HCT116 (cell line): ENCODE data around the gene KRT39. TPM values are rescaled to one million over a fixed set of nuclear protein-coding genes. Genes with fewer than 3 reads are reported as not detected.

Source experiments
- ATAC-seq: fragments of 200-7000 bp; cut with Tn5 transposase; 2 replicates; pipeline ENCODE4 v1.9.1; 2020; ENCODE audit warnings: mild to moderate bottlenecking, moderate library complexity
- BruUV-seq: library from RNA; stranded (reverse); fragments of 400-500 nt; replicated peaks from 2 replicates; lab custom pipeline; 2021; lab: Mats Ljungman, UMichigan
- CTCF ChIA-PET: fragments of 300-600 bp; sonication (Branson Sonifier 250); formaldehyde crosslinking; loops from one replicate; lab custom pipeline; 2021; ENCODE audit warnings: antibody characterized with exemption; lab: Charles Lee
- POLR2A ChIA-PET: fragments of 300-600, 350-600 bp; sonication (Branson Sonifier 250); formaldehyde crosslinking; loops from one replicate; lab custom pipeline; 2021; ENCODE audit warnings: antibody characterized with exemption; lab: Charles Lee
- RAD21 ChIA-PET, 2 experiments: fragments of 300-600 bp; sonication (Branson Sonifier 250); formaldehyde crosslinking; loops; one replicate each; lab custom pipeline; 2023; ENCODE audit warnings: low total read pairs in 2 of 2; ENCODE audit not compliant: uncharacterized antibody in 2 of 2, unreplicated experiment in 2 of 2, low non-redundant PET in 1 of 2; lab: Charles Lee
- DNase-seq: peaks from one replicate; pipeline ENCODE4 v3.0.0-alpha.2; 2010; ENCODE audit warnings: low read depth, low spot score
- H2AFZ ChIP-seq: fragments of 200-600 bp; shearing (Covaris generic), sonication (generic); 2 replicates; pipeline ENCODE4 v1.6.1; 2017; ENCODE audit warnings: low read depth, mixed run types, mixed read lengths, antibody characterized with exemption, low read length; ENCODE audit not compliant: poor library complexity, severe bottlenecking
- H3K27ac ChIP-seq: 2 replicates; pipeline ENCODE4 v1.5.1; 2012; ENCODE audit warnings: low read depth, low read length
- H3K27me3 ChIP-seq: fragments of 200-600 bp; sonication (generic); 2 replicates; pipeline ENCODE4 v1.6.1; 2016; ENCODE audit warnings: mixed run types, low read length, mixed read lengths; ENCODE audit not compliant: insufficient read depth
- H3K36me3 ChIP-seq, 2 experiments: fragments of 200-500 bp in 1 of 2; fragments of 200-600 bp in 1 of 2; sonication (Bioruptor generic) in 1 of 2; sonication (generic) in 1 of 2; 2 replicates each; pipeline versions ENCODE4 v1.5.1 to v1.6.1; 2014 to 2016; ENCODE audit warnings: low read length in 2 of 2, inconsistent platforms in 1 of 2, mixed read lengths in 1 of 2, mixed run types in 1 of 2; ENCODE audit not compliant: insufficient read depth in 2 of 2, control insufficient read depth in 1 of 2
- H3K4me1 ChIP-seq, 2 experiments: fragments of 200-600 bp in 1 of 2; sonication (generic) in 1 of 2; 2 replicates each; pipeline versions ENCODE4 v1.5.1 to v1.6.1; 2012 to 2017; ENCODE audit warnings: low read length in 2 of 2, inconsistent platforms in 1 of 2, mild to moderate bottlenecking in 1 of 2, mixed read lengths in 1 of 2, mixed run types in 1 of 2, moderate library complexity in 1 of 2; ENCODE audit not compliant: insufficient read depth in 2 of 2, control insufficient read depth in 1 of 2
- H3K4me2 ChIP-seq: fragments of 200-600 bp; sonication (generic); 2 replicates; pipeline ENCODE4 v1.6.1; 2017; ENCODE audit warnings: mixed run types, low read length, mixed read lengths
- H3K4me3 ChIP-seq, 2 experiments: fragments of 200-600 bp in 1 of 2; sonication (generic) in 1 of 2; replicated peaks in 1 of 2; 2 replicates each; pipeline ENCODE4 v1.5.1; 2011 to 2016; ENCODE audit warnings: low read length in 2 of 2, control low read depth in 1 of 2, low read depth in 1 of 2, mild to moderate bottlenecking in 1 of 2, mixed read lengths in 1 of 2, mixed run types in 1 of 2
- H3K79me2 ChIP-seq: fragments of 200-600 bp; sonication (generic); 2 replicates; pipeline ENCODE4 v1.6.1; 2017; ENCODE audit warnings: mild to moderate bottlenecking, mixed run types, low read length, moderate library complexity, mixed read lengths; ENCODE audit not compliant: insufficient read depth
- H3K9ac ChIP-seq: fragments of 200-600 bp; sonication (generic); 2 replicates; pipeline ENCODE4 v1.6.1; 2016; ENCODE audit warnings: low read length, mixed read lengths
- H3K9me2 ChIP-seq: fragments of 200-600 bp; sonication (generic), shearing (Covaris generic); 2 replicates; pipeline ENCODE4 v1.6.1; 2017; ENCODE audit warnings: mixed run types, mild to moderate bottlenecking, moderate library complexity; ENCODE audit not compliant: insufficient read depth
- H3K9me3 ChIP-seq, 2 experiments: fragments of 200-500 bp in 1 of 2; fragments of 200-600 bp in 1 of 2; sonication (Bioruptor generic) in 1 of 2; sonication (generic) in 1 of 2; 2 replicates each; pipeline ENCODE4 v1.6.1; 2014 to 2017; ENCODE audit warnings: low read length in 2 of 2, mixed read lengths in 2 of 2, inconsistent platforms in 1 of 2, low read depth in 1 of 2, mild to moderate bottlenecking in 1 of 2, mixed run types in 1 of 2, moderate library complexity in 1 of 2; ENCODE audit not compliant: control insufficient read depth in 1 of 2, insufficient read depth in 1 of 2
- H4K20me1 ChIP-seq: fragments of 200-600 bp; sonication (generic), shearing (Covaris generic); 2 replicates; pipeline ENCODE4 v1.6.1; 2017; ENCODE audit warnings: mixed run types, mild to moderate bottlenecking, moderate library complexity; ENCODE audit not compliant: insufficient read depth
- CEBPB ChIP-seq: IDR thresholded peaks from 2 replicates; pipeline ENCODE4 v1.6.1; 2012; ENCODE audit warnings: low read depth
- EGR1 ChIP-seq: IDR thresholded peaks from 2 replicates; pipeline ENCODE4 v1.6.1; 2012; ENCODE audit warnings: low read depth
- ELF1 ChIP-seq: IDR thresholded peaks from 2 replicates; pipeline ENCODE4 v1.6.1; 2012; ENCODE audit warnings: low read depth, borderline replicate concordance
- EZH2 ChIP-seq: fragments of 200-600 bp; sonication (generic); IDR thresholded peaks from 2 replicates; pipeline ENCODE4 v1.6.1; 2017; ENCODE audit warnings: antibody characterized with exemption, mixed run types
- POLR2A ChIP-seq: IDR thresholded peaks from 2 replicates; pipeline ENCODE4 v1.7.0; 2011; ENCODE audit warnings: borderline replicate concordance; ENCODE audit not compliant: insufficient read depth, insufficient read length; ENCODE audit errors: extremely low read depth
- POLR2AphosphoS5 ChIP-seq: IDR thresholded peaks from 2 replicates; pipeline ENCODE4 v1.6.1; 2011; ENCODE audit warnings: mild to moderate bottlenecking, low read depth, low read length, moderate library complexity
- RAD21 ChIP-seq: IDR thresholded peaks from 2 replicates; pipeline ENCODE4 v1.6.1; 2012; ENCODE audit warnings: low read depth, mild to moderate bottlenecking
- SIN3A ChIP-seq: IDR thresholded peaks from 2 replicates; pipeline ENCODE4 v1.6.1; 2012; ENCODE audit warnings: low read depth
- SP1 ChIP-seq: IDR thresholded peaks from 2 replicates; pipeline ENCODE4 v1.6.1; 2012; ENCODE audit warnings: low read depth
- SRF ChIP-seq: IDR thresholded peaks from 2 replicates; pipeline ENCODE4 v1.6.1; 2012; ENCODE audit warnings: low read depth
- TCF7L2 ChIP-seq: IDR thresholded peaks from 2 replicates; pipeline ENCODE4 v1.7.0; 2011; ENCODE audit warnings: borderline replicate concordance, inconsistent platforms; ENCODE audit not compliant: insufficient read depth, insufficient read length; ENCODE audit errors: extremely low read depth
- ZFX ChIP-seq: fragments of 450-650 bp; IDR thresholded peaks from 2 replicates; pipeline ENCODE4 v1.6.1; 2017
- ZNF274 ChIP-seq: fragments of 200-500 bp; sonication (Bioruptor generic); IDR thresholded peaks from 2 replicates; pipeline ENCODE4 v1.6.1; 2014; ENCODE audit warnings: mild to moderate bottlenecking, low read depth, low read length, inconsistent platforms
- intact Hi-C: fragments of 100-400 bp; cut with micrococcal nuclease; formaldehyde crosslinking; loops from 2 replicates; pipeline ENCODE4 v1.10.0; 2022
- total RNA-seq: library from RNA; stranded (reverse); gene quantifications from one replicate; pipeline ENCODE4 v1.2.1, GENCODE V29; 2021; ENCODE audit not compliant: unreplicated experiment
- TF ChIP-seq, protein P1 (sequence below), 3 experiments: fragments of 200-600 bp in 1 of 3; sonication (generic) in 1 of 3; IDR thresholded peaks in 2 of 3; conservative IDR thresholded peaks in 1 of 3; 2 replicates each; pipeline ENCODE4 v1.5.1; 2012 to 2017; ENCODE audit warnings: low read depth in 2 of 3, low read length in 2 of 3, antibody characterized with exemption in 1 of 3, borderline replicate concordance in 1 of 3, control low read depth in 1 of 3, mild to moderate bottlenecking in 1 of 3, mixed read lengths in 1 of 3, mixed run types in 1 of 3, moderate library complexity in 1 of 3; ENCODE audit not compliant: insufficient read depth in 1 of 3
- TF ChIP-seq, protein P2 (sequence below): IDR thresholded peaks from 2 replicates; pipeline ENCODE4 v1.6.1; 2011; ENCODE audit warnings: mild to moderate bottlenecking, low read length, moderate library complexity; ENCODE audit not compliant: insufficient replicate concordance; ENCODE audit errors: extremely low read depth
- TF ChIP-seq, protein P3 (sequence below): IDR thresholded peaks from 2 replicates; pipeline ENCODE4 v1.6.1; 2012; ENCODE audit warnings: low read depth
- TF ChIP-seq, protein P4 (sequence below): IDR thresholded peaks from 2 replicates; pipeline ENCODE4 v1.6.1; 2012

Gene KRT39
- total RNA-seq, 1 experiment from 2014 or later: not detected

DNA sequence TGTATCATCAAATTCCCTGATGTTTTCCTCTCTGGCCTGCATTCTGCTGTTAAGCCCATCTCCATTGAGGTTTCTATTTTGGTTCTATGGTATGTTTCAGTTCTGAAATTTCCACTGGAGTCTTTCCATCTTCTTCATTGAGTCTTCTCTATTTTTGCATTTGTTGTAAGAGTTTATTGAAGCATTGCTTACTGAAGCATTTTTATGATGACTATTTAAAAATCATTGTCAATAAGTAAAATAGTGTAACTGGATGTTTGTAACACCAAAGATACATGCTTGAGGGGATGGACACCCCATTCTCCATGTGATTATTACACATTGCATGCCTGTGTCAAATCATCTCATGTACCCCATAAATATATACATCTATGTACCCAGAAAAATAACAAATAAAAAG, 8.8 kb upstream of the KRT39 start:
- Histone ChIP-seq H3K4me2 (no peak overlapping the region), H3K79me2 (no peaks in the 10 kb centered on the region), H3K9me2 (no peaks in the 10 kb centered on the region), H4K20me1 (no peaks in the 10 kb centered on the region), H3K27me3 (no peaks in the 10 kb centered on the region), H3K27ac (no peak overlapping the region), H3K9me3 (no peaks in the 10 kb centered on the region), H2AFZ (no peak overlapping the region), H3K4me3 (no peak overlapping the region), H3K4me1 (peaks cover under 1 to 5% of the 10 kb centered on the region in 2 experiments; a peak in 3 of 4 replicates), H3K36me3 (no peaks in the 10 kb centered on the region), H3K9ac (no peak overlapping the region)
- intact Hi-C loops: no loop called here
- DNase-seq (no peak), ATAC-seq (no peak)
- no peak for TF ChIP-seq POLR2A
- no peak for TF ChIP-seq SRF
- no peak for TF ChIP-seq EZH2
- no peak for TF ChIP-seq ZNF274
- TF ChIP-seq SP1: no peak
- TF ChIP-seq, protein P1, sequence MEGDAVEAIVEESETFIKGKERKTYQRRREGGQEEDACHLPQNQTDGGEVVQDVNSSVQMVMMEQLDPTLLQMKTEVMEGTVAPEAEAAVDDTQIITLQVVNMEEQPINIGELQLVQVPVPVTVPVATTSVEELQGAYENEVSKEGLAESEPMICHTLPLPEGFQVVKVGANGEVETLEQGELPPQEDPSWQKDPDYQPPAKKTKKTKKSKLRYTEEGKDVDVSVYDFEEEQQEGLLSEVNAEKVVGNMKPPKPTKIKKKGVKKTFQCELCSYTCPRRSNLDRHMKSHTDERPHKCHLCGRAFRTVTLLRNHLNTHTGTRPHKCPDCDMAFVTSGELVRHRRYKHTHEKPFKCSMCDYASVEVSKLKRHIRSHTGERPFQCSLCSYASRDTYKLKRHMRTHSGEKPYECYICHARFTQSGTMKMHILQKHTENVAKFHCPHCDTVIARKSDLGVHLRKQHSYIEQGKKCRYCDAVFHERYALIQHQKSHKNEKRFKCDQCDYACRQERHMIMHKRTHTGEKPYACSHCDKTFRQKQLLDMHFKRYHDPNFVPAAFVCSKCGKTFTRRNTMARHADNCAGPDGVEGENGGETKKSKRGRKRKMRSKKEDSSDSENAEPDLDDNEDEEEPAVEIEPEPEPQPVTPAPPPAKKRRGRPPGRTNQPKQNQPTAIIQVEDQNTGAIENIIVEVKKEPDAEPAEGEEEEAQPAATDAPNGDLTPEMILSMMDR (IDR thresholded peaks at IDR 0.05 in 2 of 3, conservative IDR thresholded peaks at IDR 0.05 in 1 of 3; ENCODE audit: borderline replicate concordance in 1 of 3, insufficient read depth in 1 of 3, low read depth in 2 of 3, low read length in 2 of 3): no peak
- TF ChIP-seq RAD21: no peak
- TF ChIP-seq ZFX: no peak
- TF ChIP-seq CEBPB: no peak
- no peak for TF ChIP-seq EGR1
- TF ChIP-seq, protein P2, sequence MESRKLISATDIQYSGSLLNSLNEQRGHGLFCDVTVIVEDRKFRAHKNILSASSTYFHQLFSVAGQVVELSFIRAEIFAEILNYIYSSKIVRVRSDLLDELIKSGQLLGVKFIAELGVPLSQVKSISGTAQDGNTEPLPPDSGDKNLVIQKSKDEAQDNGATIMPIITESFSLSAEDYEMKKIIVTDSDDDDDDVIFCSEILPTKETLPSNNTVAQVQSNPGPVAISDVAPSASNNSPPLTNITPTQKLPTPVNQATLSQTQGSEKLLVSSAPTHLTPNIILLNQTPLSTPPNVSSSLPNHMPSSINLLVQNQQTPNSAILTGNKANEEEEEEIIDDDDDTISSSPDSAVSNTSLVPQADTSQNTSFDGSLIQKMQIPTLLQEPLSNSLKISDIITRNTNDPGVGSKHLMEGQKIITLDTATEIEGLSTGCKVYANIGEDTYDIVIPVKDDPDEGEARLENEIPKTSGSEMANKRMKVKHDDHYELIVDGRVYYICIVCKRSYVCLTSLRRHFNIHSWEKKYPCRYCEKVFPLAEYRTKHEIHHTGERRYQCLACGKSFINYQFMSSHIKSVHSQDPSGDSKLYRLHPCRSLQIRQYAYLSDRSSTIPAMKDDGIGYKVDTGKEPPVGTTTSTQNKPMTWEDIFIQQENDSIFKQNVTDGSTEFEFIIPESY: no peak
- TF ChIP-seq ELF1: no peak
- TF ChIP-seq, protein P3, sequence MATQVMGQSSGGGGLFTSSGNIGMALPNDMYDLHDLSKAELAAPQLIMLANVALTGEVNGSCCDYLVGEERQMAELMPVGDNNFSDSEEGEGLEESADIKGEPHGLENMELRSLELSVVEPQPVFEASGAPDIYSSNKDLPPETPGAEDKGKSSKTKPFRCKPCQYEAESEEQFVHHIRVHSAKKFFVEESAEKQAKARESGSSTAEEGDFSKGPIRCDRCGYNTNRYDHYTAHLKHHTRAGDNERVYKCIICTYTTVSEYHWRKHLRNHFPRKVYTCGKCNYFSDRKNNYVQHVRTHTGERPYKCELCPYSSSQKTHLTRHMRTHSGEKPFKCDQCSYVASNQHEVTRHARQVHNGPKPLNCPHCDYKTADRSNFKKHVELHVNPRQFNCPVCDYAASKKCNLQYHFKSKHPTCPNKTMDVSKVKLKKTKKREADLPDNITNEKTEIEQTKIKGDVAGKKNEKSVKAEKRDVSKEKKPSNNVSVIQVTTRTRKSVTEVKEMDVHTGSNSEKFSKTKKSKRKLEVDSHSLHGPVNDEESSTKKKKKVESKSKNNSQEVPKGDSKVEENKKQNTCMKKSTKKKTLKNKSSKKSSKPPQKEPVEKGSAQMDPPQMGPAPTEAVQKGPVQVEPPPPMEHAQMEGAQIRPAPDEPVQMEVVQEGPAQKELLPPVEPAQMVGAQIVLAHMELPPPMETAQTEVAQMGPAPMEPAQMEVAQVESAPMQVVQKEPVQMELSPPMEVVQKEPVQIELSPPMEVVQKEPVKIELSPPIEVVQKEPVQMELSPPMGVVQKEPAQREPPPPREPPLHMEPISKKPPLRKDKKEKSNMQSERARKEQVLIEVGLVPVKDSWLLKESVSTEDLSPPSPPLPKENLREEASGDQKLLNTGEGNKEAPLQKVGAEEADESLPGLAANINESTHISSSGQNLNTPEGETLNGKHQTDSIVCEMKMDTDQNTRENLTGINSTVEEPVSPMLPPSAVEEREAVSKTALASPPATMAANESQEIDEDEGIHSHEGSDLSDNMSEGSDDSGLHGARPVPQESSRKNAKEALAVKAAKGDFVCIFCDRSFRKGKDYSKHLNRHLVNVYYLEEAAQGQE: no peak
- TF ChIP-seq, protein P4, sequence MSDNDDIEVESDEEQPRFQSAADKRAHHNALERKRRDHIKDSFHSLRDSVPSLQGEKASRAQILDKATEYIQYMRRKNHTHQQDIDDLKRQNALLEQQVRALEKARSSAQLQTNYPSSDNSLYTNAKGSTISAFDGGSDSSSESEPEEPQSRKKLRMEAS: no peak
- TF ChIP-seq SIN3A: no peak
- TF ChIP-seq TCF7L2: no peak
- no peak for TF ChIP-seq POLR2AphosphoS5
- RAD21 ChIA-PET: no interaction called here
- POLR2A ChIA-PET: no interaction called here
- CTCF ChIA-PET: no interaction called here
- BruUV-seq: no TSS peak
